MM.1S (cell line): ENCODE results near the gene SLC24A4.

ENCODE experiments used
- CTCF ChIP-seq: fragments of 300-600 bp; sonication (generic); IDR thresholded peaks from 2 replicates; pipeline ENCODE4 v1.5.1; 2016; ENCODE audit warnings: antibody characterized with exemption, low read length, mixed read lengths
- EZH2 ChIP-seq: fragments of 300-600 bp; sonication (generic); optimal IDR thresholded peaks from 2 replicates; pipeline ENCODE3; 2017; ENCODE audit warnings: low read depth, mild to moderate bottlenecking, antibody characterized with exemption, low read length, mixed read lengths

- TF ChIP-seq CTCF (no peak), EZH2 (no peak)
These were observed 33.7 kb downstream of the SLC24A4 start for GRCh38 chr14:92356677-92357076.
